Hepatocyte (in vitro differentiated cells): ENCODE data around the gene BCKDK.

Source experiments
- CTCF ChIP-seq: fragments of 200-600 bp; sonication (generic); IDR thresholded peaks from 2 replicates; pipeline ENCODE4 v1.5.1; 2016; ENCODE audit warnings: antibody characterized with exemption, mild to moderate bottlenecking; ENCODE audit not compliant: poor library complexity
- EZH2 ChIP-seq: fragments of 200-600 bp; sonication (generic); IDR thresholded peaks from 2 replicates; pipeline ENCODE4 v1.6.1; 2016; ENCODE audit warnings: antibody characterized with exemption, mild to moderate bottlenecking, borderline replicate concordance

GRCh38 chr16:31117384-31118222 lies 9.4 kb downstream of the BCKDK start, which contains the start of gene KAT8:
- TF ChIP-seq CTCF (no peak), EZH2 (no peak)
